H1 (cell line): ENCODE results near the gene WDR37. TPM values are rescaled to one million over a fixed set of nuclear protein-coding genes. Genes with fewer than 3 reads are reported as not detected.
A peak's percentile ranks its signal among the peaks of the same experiment; 100 is the strongest.

Experiments
- ASH2L ChIP-seq: fragments of 200-600, 300-600 bp; sonication (generic); IDR thresholded peaks from one replicate; pipeline ENCODE4 v1.7.1; 2017; ENCODE audit warnings: low read length
- CBX5 ChIP-seq: fragments of 300-800, 300-1000 bp; sonication (generic); IDR thresholded peaks from 2 replicates; pipeline ENCODE4 v1.7.1; 2016; ENCODE audit warnings: antibody characterized with exemption, low read length, low read depth
- EP300 ChIP-seq, 2 experiments: IDR thresholded peaks; 1 replicate in 1 of 2; 2 replicates in 1 of 2; pipeline ENCODE4 v1.6.1; 2011 to 2012; ENCODE audit warnings: low read depth in 2 of 2, low read length in 2 of 2, mild to moderate bottlenecking in 2 of 2, borderline replicate concordance in 1 of 2, inconsistent platforms in 1 of 2, moderate library complexity in 1 of 2
- KDM4A ChIP-seq: IDR thresholded peaks from one replicate; pipeline ENCODE4 v1.7.1; 2012; ENCODE audit warnings: low read depth, mild to moderate bottlenecking, moderate library complexity, low read length, inconsistent platforms; ENCODE audit not compliant: severe bottlenecking
- KDM5A ChIP-seq: fragments of 200-600 bp; IDR thresholded peaks from 2 replicates; pipeline ENCODE4 v1.7.1; 2012; ENCODE audit warnings: mild to moderate bottlenecking, low read length, inconsistent platforms, mixed read lengths
- POLR2A ChIP-seq, 2 experiments: IDR thresholded peaks; 1 replicate in 1 of 2; 2 replicates in 1 of 2; pipeline ENCODE4 v1.6.1; 2011; ENCODE audit warnings: low read depth in 2 of 2, low read length in 2 of 2, mild to moderate bottlenecking in 2 of 2; ENCODE audit errors: control extremely low read depth in 1 of 2
- RXRA ChIP-seq: IDR thresholded peaks from 2 replicates; pipeline ENCODE4 v1.6.1; 2011; ENCODE audit warnings: low read depth, mild to moderate bottlenecking, low read length, moderate library complexity; ENCODE audit not compliant: insufficient read depth
- SIX5 ChIP-seq: IDR thresholded peaks from 2 replicates; pipeline ENCODE4 v1.6.1; 2011; ENCODE audit warnings: mild to moderate bottlenecking, low read depth, low read length
- TEAD4 ChIP-seq: IDR thresholded peaks from 2 replicates; pipeline ENCODE4 v1.6.1; 2012; ENCODE audit warnings: low read depth, low read length, inconsistent platforms, mixed read lengths
- polyA plus RNA-seq, 7 experiments: library from polyadenylated mRNA; depleted of rRNA in 3 of 7; stranded (reverse) in 5 of 7; unstranded in 2 of 7; fragments of >200 nt in 5 of 7; fragments of 200-250 nt in 2 of 7; gene quantifications; 1 replicate in 5 of 7; 2 replicates in 1 of 7; 4 replicates in 1 of 7; pipeline versions ENCODE4 v1.2.1 to v1.2.3, GENCODE V29; 2011 to 2013; ENCODE audit warnings: missing spikeins in 2 of 7, mixed read lengths in 2 of 7
- total RNA-seq: library from RNA; stranded (reverse); fragmentation: NEBNext Ultra II Directional; extraction: Animal tissue kit (Norgen Biotek cat#: 25700); gene quantifications from 2 replicates; pipeline ENCODE4 v1.2.1, GENCODE V29; 2021
- TF ChIP-seq, protein P1 (sequence below): fragments of 300-600 bp; sonication (generic); IDR thresholded peaks from 2 replicates; pipeline ENCODE4 v1.7.1; 2012; ENCODE audit warnings: low read length, moderate library complexity, mild to moderate bottlenecking, inconsistent platforms; ENCODE audit not compliant: insufficient replicate concordance
- TF ChIP-seq, protein P2 (sequence below): IDR thresholded peaks from 2 replicates; pipeline ENCODE4 v1.6.1; 2012; ENCODE audit warnings: inconsistent platforms

WDR37 gene
- total and polyA plus RNA-seq, 2 of the 8 experiments (the other 6 are each of a cell fraction or from before 2014, with no cell fraction given): 9.6 to 12.0 TPM

DNA sequence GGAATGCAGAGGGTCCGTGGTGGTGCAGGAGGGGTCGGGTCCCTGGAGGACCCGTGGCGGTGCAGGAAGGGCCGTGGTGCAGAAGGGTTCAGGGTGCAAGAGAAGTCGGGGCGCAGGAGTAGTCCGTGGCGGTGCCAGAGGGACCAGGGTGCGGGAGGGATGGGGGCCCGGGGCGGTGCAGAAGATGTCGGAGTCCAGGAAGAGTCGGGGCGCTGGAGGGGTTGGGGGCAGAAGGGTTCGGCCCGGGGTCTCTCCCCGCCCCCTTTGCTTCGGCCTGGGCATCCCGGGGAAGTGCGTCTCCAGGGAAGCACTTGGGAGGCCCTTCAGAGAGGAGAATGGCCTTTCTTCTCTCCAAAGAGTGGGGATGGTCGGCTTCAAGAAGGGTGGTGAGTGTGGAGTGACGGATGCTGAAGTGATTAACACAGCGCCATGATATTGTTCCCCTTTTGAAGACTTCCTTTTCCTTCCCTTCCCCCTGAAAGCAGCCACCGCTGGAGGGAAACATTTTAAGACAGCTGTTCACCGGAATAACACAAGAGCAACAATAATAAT, 997 bp downstream of the WDR37 start (continued):
- TF ChIP-seq, protein P1, sequence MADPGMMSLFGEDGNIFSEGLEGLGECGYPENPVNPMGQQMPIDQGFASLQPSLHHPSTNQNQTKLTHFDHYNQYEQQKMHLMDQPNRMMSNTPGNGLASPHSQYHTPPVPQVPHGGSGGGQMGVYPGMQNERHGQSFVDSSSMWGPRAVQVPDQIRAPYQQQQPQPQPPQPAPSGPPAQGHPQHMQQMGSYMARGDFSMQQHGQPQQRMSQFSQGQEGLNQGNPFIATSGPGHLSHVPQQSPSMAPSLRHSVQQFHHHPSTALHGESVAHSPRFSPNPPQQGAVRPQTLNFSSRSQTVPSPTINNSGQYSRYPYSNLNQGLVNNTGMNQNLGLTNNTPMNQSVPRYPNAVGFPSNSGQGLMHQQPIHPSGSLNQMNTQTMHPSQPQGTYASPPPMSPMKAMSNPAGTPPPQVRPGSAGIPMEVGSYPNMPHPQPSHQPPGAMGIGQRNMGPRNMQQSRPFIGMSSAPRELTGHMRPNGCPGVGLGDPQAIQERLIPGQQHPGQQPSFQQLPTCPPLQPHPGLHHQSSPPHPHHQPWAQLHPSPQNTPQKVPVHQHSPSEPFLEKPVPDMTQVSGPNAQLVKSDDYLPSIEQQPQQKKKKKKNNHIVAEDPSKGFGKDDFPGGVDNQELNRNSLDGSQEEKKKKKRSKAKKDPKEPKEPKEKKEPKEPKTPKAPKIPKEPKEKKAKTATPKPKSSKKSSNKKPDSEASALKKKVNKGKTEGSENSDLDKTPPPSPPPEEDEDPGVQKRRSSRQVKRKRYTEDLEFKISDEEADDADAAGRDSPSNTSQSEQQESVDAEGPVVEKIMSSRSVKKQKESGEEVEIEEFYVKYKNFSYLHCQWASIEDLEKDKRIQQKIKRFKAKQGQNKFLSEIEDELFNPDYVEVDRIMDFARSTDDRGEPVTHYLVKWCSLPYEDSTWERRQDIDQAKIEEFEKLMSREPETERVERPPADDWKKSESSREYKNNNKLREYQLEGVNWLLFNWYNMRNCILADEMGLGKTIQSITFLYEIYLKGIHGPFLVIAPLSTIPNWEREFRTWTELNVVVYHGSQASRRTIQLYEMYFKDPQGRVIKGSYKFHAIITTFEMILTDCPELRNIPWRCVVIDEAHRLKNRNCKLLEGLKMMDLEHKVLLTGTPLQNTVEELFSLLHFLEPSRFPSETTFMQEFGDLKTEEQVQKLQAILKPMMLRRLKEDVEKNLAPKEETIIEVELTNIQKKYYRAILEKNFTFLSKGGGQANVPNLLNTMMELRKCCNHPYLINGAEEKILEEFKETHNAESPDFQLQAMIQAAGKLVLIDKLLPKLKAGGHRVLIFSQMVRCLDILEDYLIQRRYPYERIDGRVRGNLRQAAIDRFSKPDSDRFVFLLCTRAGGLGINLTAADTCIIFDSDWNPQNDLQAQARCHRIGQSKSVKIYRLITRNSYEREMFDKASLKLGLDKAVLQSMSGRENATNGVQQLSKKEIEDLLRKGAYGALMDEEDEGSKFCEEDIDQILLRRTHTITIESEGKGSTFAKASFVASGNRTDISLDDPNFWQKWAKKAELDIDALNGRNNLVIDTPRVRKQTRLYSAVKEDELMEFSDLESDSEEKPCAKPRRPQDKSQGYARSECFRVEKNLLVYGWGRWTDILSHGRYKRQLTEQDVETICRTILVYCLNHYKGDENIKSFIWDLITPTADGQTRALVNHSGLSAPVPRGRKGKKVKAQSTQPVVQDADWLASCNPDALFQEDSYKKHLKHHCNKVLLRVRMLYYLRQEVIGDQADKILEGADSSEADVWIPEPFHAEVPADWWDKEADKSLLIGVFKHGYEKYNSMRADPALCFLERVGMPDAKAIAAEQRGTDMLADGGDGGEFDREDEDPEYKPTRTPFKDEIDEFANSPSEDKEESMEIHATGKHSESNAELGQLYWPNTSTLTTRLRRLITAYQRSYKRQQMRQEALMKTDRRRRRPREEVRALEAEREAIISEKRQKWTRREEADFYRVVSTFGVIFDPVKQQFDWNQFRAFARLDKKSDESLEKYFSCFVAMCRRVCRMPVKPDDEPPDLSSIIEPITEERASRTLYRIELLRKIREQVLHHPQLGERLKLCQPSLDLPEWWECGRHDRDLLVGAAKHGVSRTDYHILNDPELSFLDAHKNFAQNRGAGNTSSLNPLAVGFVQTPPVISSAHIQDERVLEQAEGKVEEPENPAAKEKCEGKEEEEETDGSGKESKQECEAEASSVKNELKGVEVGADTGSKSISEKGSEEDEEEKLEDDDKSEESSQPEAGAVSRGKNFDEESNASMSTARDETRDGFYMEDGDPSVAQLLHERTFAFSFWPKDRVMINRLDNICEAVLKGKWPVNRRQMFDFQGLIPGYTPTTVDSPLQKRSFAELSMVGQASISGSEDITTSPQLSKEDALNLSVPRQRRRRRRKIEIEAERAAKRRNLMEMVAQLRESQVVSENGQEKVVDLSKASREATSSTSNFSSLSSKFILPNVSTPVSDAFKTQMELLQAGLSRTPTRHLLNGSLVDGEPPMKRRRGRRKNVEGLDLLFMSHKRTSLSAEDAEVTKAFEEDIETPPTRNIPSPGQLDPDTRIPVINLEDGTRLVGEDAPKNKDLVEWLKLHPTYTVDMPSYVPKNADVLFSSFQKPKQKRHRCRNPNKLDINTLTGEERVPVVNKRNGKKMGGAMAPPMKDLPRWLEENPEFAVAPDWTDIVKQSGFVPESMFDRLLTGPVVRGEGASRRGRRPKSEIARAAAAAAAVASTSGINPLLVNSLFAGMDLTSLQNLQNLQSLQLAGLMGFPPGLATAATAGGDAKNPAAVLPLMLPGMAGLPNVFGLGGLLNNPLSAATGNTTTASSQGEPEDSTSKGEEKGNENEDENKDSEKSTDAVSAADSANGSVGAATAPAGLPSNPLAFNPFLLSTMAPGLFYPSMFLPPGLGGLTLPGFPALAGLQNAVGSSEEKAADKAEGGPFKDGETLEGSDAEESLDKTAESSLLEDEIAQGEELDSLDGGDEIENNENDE: no peak
- TF ChIP-seq TEAD4 (no peak), KDM5A (no peak), ASH2L (peak; percentile 35), CBX5 (no peak), KDM4A (no peak), EP300 (IDR thresholded peaks at IDR 0.05; ENCODE audit: borderline replicate concordance in 1 of 2, low read depth in 2 of 2, low read length in 2 of 2) (no peak), RXRA (no peak), SIX5 (no peak), POLR2A (IDR thresholded peaks at IDR 0.05; ENCODE audit: control extremely low read depth in 1 of 2, low read depth in 2 of 2, low read length in 2 of 2) (no peak)
- TF ChIP-seq, protein P2, sequence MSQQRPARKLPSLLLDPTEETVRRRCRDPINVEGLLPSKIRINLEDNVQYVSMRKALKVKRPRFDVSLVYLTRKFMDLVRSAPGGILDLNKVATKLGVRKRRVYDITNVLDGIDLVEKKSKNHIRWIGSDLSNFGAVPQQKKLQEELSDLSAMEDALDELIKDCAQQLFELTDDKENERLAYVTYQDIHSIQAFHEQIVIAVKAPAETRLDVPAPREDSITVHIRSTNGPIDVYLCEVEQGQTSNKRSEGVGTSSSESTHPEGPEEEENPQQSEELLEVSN: no peak
